Activated CD4-positive, alpha-beta memory T cell treated with anti-CD3 and anti-CD28 coated beads for 36 hours (primary cell): ENCODE data around the gene FOXP1. TPM values are rescaled to one million over a fixed set of nuclear protein-coding genes. Genes with fewer than 3 reads are reported as not detected.

ENCODE experiments used
- CTCF ChIA-PET: fragments of 350-600 bp; sonication (Branson Sonifier 250); formaldehyde crosslinking; loops from one replicate; lab custom pipeline; 2021; ENCODE audit warnings: antibody characterized with exemption, inconsistent platforms; lab: Charles Lee
- POLR2A ChIA-PET: fragments of 350-600 bp; sonication (Branson Sonifier 250); formaldehyde crosslinking; loops from one replicate; lab custom pipeline; 2021; ENCODE audit warnings: antibody characterized with exemption; lab: Charles Lee
- DNase-seq: peaks from one replicate; pipeline ENCODE4 v3.0.0-alpha.2; 2020
- H3K27ac Mint-ChIP-seq: one replicate; pipeline ENCODE4 v1.8.0; 2021; ENCODE audit warnings: mixed read lengths
- H3K27me3 Mint-ChIP-seq: one replicate; pipeline ENCODE4 v1.8.0; 2021; ENCODE audit warnings: mixed read lengths
- H3K36me3 Mint-ChIP-seq: one replicate; pipeline ENCODE4 v1.8.0; 2021; ENCODE audit warnings: mixed read lengths
- H3K4me1 Mint-ChIP-seq: one replicate; pipeline ENCODE4 v1.8.0; 2021; ENCODE audit warnings: low read depth, mixed read lengths
- H3K4me3 Mint-ChIP-seq: one replicate; pipeline ENCODE4 v1.8.0; 2021; ENCODE audit warnings: mild to moderate bottlenecking, mixed read lengths
- H3K9me3 Mint-ChIP-seq: one replicate; pipeline ENCODE4 v1.8.0; 2021; ENCODE audit warnings: mixed read lengths
- intact Hi-C: fragments of 100-400 bp; cut with micrococcal nuclease; formaldehyde crosslinking; loops from one replicate; pipeline ENCODE4 v1.15.1; 2023
- total RNA-seq, 2 experiments: library from RNA; stranded (reverse); gene quantifications; one replicate each; pipeline ENCODE4 v1.2.3, GENCODE V29; 2021

FOXP1 gene
- total RNA-seq, 2 experiments from 2014 or later: 94.4 to 102 TPM

GRCh38 chr3:71185733-71186455 is 397.6 kb downstream of the FOXP1 start:
- CTCF ChIA-PET: no interaction called here
- POLR2A ChIA-PET: interaction anchor here (0.7 kb wide), 1 partner anchor 24 kb away, joined by 3 read pairs; no protein-coding TSS in a partner anchor
- peak overlapping the region; percentile 66 for H3K27ac Mint-ChIP-seq

GRCh38 chr3:71184252-71184651 is 399.3 kb downstream of the FOXP1 start:
- ChIA-PET POLR2A (no interaction called here), CTCF (no interaction called here)
- H3K9me3 Mint-ChIP-seq: no peaks in the 10 kb centered on the region
- H3K4me1 Mint-ChIP-seq: peaks cover 38% of the 10 kb centered on the region
- H3K4me3 Mint-ChIP-seq: no peak overlapping the region
- H3K27me3 Mint-ChIP-seq: no peaks in the 10 kb centered on the region
- DNase-seq: no peak
- H3K27ac Mint-ChIP-seq: no peak overlapping the region
- intact Hi-C loops: no loop called here
- H3K36me3 Mint-ChIP-seq: peaks cover 9% of the 10 kb centered on the region

More at GRCh38 chr3:71185733-71186455, 397.6 kb downstream of the FOXP1 start:
- Mint-ChIP-seq H3K27me3 (no peaks in the 10 kb centered on the region), H3K9me3 (no peaks in the 10 kb centered on the region), H3K4me1 (peaks cover 53% of the 10 kb centered on the region), H3K36me3 (peaks cover 9% of the 10 kb centered on the region), H3K4me3 (no peak overlapping the region)
- intact Hi-C loops: no loop called here
- peak; percentile 27 for DNase-seq

- Mint-ChIP-seq H3K4me1 (peaks cover 31% of the 10 kb centered on the region), H3K27me3 (no peaks in the 10 kb centered on the region), H3K4me3 (no peak overlapping the region), H3K9me3 (no peaks in the 10 kb centered on the region), H3K36me3 (peaks cover 7% of the 10 kb centered on the region), H3K27ac (no peak overlapping the region)
- ChIA-PET POLR2A (no interaction called here), CTCF (no interaction called here)
- no peak for DNase-seq
- intact Hi-C loops: no loop called here
Observed at GRCh38 chr3:71183549-71183948, 400.0 kb downstream of the FOXP1 start.

- Mint-ChIP-seq H3K36me3 (peaks cover 10% of the 10 kb centered on the region), H3K9me3 (no peaks in the 10 kb centered on the region), H3K27me3 (no peaks in the 10 kb centered on the region), H3K27ac (no peak overlapping the region), H3K4me3 (no peak overlapping the region), H3K4me1 (peaks cover 16% of the 10 kb centered on the region)
- ChIA-PET CTCF (no interaction called here), POLR2A (no interaction called here)
- intact Hi-C loops: no loop called here
- no peak for DNase-seq
Observed at GRCh38 chr3:71180524-71180923, 403.0 kb downstream of the FOXP1 start.

- H3K27ac Mint-ChIP-seq: peak overlapping the region; percentile 10
- no peak for DNase-seq
- H3K36me3 Mint-ChIP-seq: peaks cover 8% of the 10 kb centered on the region
- intact Hi-C loops: no loop called here
- H3K4me1 Mint-ChIP-seq: peaks cover 14% of the 10 kb centered on the region
- ChIA-PET CTCF (no interaction called here), POLR2A (no interaction called here)
- H3K4me3 Mint-ChIP-seq: no peak overlapping the region
- no peaks in the 10 kb centered on the region for H3K27me3 Mint-ChIP-seq
- H3K9me3 Mint-ChIP-seq: no peaks in the 10 kb centered on the region
Observed at GRCh38 chr3:71177375-71177774, 406.2 kb downstream of the FOXP1 start.

GRCh38 chr3:71176366-71176765 is 407.2 kb downstream of the FOXP1 start:
- CTCF ChIA-PET: interaction anchor here (0.7 kb wide), 1 partner anchor 511 kb away, joined by 3 read pairs; no protein-coding TSS in a partner anchor
- no peak for DNase-seq

GRCh38 chr3:71175691-71176365 is 407.7 kb downstream of the FOXP1 start:
- Mint-ChIP-seq H3K4me3 (no peak overlapping the region), H3K9me3 (no peaks in the 10 kb centered on the region), H3K4me1 (peaks cover 12% of the 10 kb centered on the region), H3K27ac (no peak overlapping the region), H3K36me3 (peaks cover 8% of the 10 kb centered on the region), H3K27me3 (no peaks in the 10 kb centered on the region)
- DNase-seq: no peak
- CTCF ChIA-PET: interaction anchor here (0.7 kb wide), 1 partner anchor 512 kb away, joined by 3 read pairs; no protein-coding TSS in a partner anchor
- POLR2A ChIA-PET: no interaction called here
- intact Hi-C loops: no loop called here

More at GRCh38 chr3:71176366-71176765, 407.2 kb downstream of the FOXP1 start:
- no peak overlapping the region for H3K27ac Mint-ChIP-seq
- no peaks in the 10 kb centered on the region for H3K27me3 Mint-ChIP-seq
- H3K4me1 Mint-ChIP-seq: peaks cover 13% of the 10 kb centered on the region
- H3K36me3 Mint-ChIP-seq: peaks cover 8% of the 10 kb centered on the region
- intact Hi-C loops: no loop called here
- POLR2A ChIA-PET: no interaction called here
- H3K4me3 Mint-ChIP-seq: no peak overlapping the region
- no peaks in the 10 kb centered on the region for H3K9me3 Mint-ChIP-seq

GRCh38 chr3:71172951-71173350 is 410.6 kb downstream of the FOXP1 start:
- CTCF ChIA-PET: no interaction called here
- Mint-ChIP-seq H3K27ac (no peak overlapping the region), H3K9me3 (no peaks in the 10 kb centered on the region), H3K27me3 (no peaks in the 10 kb centered on the region), H3K4me1 (peaks cover 19% of the 10 kb centered on the region), H3K36me3 (peaks cover 11% of the 10 kb centered on the region), H3K4me3 (no peak overlapping the region)
- POLR2A ChIA-PET: no interaction called here
- no peak for DNase-seq
- intact Hi-C loops: no loop called here

GRCh38 chr3:71172189-71172588 is 411.3 kb downstream of the FOXP1 start:
- Mint-ChIP-seq H3K27ac (no peak overlapping the region), H3K27me3 (no peaks in the 10 kb centered on the region), H3K36me3 (peaks cover 10% of the 10 kb centered on the region), H3K4me3 (no peak overlapping the region), H3K9me3 (no peaks in the 10 kb centered on the region), H3K4me1 (peaks cover 17% of the 10 kb centered on the region)
- ChIA-PET POLR2A (no interaction called here), CTCF (no interaction called here)
- intact Hi-C loops: no loop called here
- DNase-seq: no peak

GRCh38 chr3:71171247-71171646 is 412.3 kb downstream of the FOXP1 start:
- Mint-ChIP-seq H3K9me3 (no peaks in the 10 kb centered on the region), H3K36me3 (peaks cover 15% of the 10 kb centered on the region), H3K4me1 (peaks cover 15% of the 10 kb centered on the region), H3K4me3 (no peak overlapping the region), H3K27me3 (no peaks in the 10 kb centered on the region), H3K27ac (no peak overlapping the region)
- ChIA-PET CTCF (no interaction called here), POLR2A (no interaction called here)
- intact Hi-C loops: no loop called here
- no peak for DNase-seq

- H3K9me3 Mint-ChIP-seq: peaks cover 2% of the 10 kb centered on the region
- H3K4me1 Mint-ChIP-seq: peaks cover 18% of the 10 kb centered on the region
- ChIA-PET CTCF (no interaction called here), POLR2A (no interaction called here)
- H3K27ac Mint-ChIP-seq: no peak overlapping the region
- no peaks in the 10 kb centered on the region for H3K27me3 Mint-ChIP-seq
- H3K36me3 Mint-ChIP-seq: peaks cover 25% of the 10 kb centered on the region
- no peak overlapping the region for H3K4me3 Mint-ChIP-seq
- intact Hi-C loops: no loop called here
- DNase-seq: no peak
Observed at GRCh38 chr3:71168880-71169411, 414.6 kb downstream of the FOXP1 start.

GRCh38 chr3:71168121-71168721 is 415.3 kb downstream of the FOXP1 start:
- H3K27me3 Mint-ChIP-seq: no peaks in the 10 kb centered on the region

More at GRCh38 chr3:71168121-71168721, 415.3 kb downstream of the FOXP1 start:
- intact Hi-C loops: no loop called here
- Mint-ChIP-seq H3K4me3 (no peak overlapping the region), H3K36me3 (peaks cover 25% of the 10 kb centered on the region), H3K9me3 (peaks cover 2% of the 10 kb centered on the region), H3K27ac (no peak overlapping the region), H3K4me1 (peaks cover 16% of the 10 kb centered on the region)
- CTCF ChIA-PET: no interaction called here
- no peak for DNase-seq
- POLR2A ChIA-PET: no interaction called here
